ENCODE results near the gene NOSTRIN. TPM values are rescaled to one million over a fixed set of nuclear protein-coding genes. Genes with fewer than 3 reads are reported as not detected.

NOSTRIN gene
- total RNA-seq, 1 experiment from 2014 or later: not detected

DNA sequence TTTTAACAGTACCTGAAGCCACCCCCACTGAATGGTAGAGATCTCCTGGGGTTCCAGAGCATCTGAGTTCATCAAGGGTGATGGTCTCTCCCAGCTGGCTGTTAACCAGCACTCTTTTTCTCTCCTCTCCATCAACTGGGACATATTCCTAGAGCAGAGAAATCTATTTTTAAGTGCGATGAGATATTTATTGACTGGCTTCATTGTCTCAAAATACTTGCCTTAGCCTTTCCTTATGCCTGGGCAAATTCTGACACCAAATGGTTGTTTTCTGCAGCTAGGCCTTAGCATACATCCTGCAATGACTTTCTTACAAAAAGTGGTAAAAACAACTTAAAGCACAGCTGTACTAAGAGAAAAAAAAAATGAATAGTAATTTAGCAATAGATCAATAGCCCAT is 19.6 kb downstream of the NOSTRIN start:
- no CpG with 5 or more reads among the region's 1 CpG for WGBS (ENCODE audit: extremely low coverage, insufficient read length, low lambda C conversion rate)

More for the DNA sequence above, 19.6 kb downstream of the NOSTRIN start:
- no peak overlapping the region for H3K9ac ChIP-seq (ENCODE audit: extremely low read depth, insufficient read length, low read length)
- no peaks in the 10 kb centered on the region for H3K9me3 ChIP-seq (ENCODE audit: control insufficient read depth, low read depth, low read length)
- H3K18ac ChIP-seq (ENCODE audit: insufficient read length, low read depth, low read length): no peak overlapping the region
- no peak overlapping the region for H3K14ac ChIP-seq (ENCODE audit: insufficient read depth, low read length)
- no peak overlapping the region for H4K91ac ChIP-seq (ENCODE audit: insufficient read length, low read depth, low read length)
- no peaks in the 10 kb centered on the region for H3K27me3 ChIP-seq (ENCODE audit: insufficient read depth, low read length)
- no peaks in the 10 kb centered on the region for H3K79me2 ChIP-seq (ENCODE audit: insufficient read depth, low read length)
- H3K4me2 ChIP-seq (ENCODE audit: insufficient read depth, insufficient read length, low read length): no peak overlapping the region
- peaks cover 0 to 5% of the 10 kb centered on the region in 2 experiments; a peak in 1 of 4 replicates for H3K4me1 Mint-ChIP-seq
- no peak overlapping the region for H3K4ac ChIP-seq (ENCODE audit: low read depth, low read length)
- no peak overlapping the region for H3K27ac Mint-ChIP-seq
- no peak overlapping the region for H2BK120ac ChIP-seq (ENCODE audit: low read depth, low read length, poor library complexity, severe bottlenecking)
- H2BK20ac ChIP-seq (ENCODE audit: low read depth, low read length, poor library complexity, severe bottlenecking): no peak overlapping the region
- H3T11ph ChIP-seq (ENCODE audit: low read length): no peak overlapping the region
- no peaks in the 10 kb centered on the region for H3K23me2 ChIP-seq (ENCODE audit: insufficient read length, low read depth, low read length, poor library complexity, severe bottlenecking)
- no peaks in the 10 kb centered on the region for H3K79me1 ChIP-seq (ENCODE audit: insufficient read depth, low read depth, low read length, poor library complexity, severe bottlenecking)
- H3K27me3 Mint-ChIP-seq (ENCODE audit: low read depth): no peaks in the 10 kb centered on the region; the same call in 1 of the 2 replicates
- TF ChIP-seq, protein P1, sequence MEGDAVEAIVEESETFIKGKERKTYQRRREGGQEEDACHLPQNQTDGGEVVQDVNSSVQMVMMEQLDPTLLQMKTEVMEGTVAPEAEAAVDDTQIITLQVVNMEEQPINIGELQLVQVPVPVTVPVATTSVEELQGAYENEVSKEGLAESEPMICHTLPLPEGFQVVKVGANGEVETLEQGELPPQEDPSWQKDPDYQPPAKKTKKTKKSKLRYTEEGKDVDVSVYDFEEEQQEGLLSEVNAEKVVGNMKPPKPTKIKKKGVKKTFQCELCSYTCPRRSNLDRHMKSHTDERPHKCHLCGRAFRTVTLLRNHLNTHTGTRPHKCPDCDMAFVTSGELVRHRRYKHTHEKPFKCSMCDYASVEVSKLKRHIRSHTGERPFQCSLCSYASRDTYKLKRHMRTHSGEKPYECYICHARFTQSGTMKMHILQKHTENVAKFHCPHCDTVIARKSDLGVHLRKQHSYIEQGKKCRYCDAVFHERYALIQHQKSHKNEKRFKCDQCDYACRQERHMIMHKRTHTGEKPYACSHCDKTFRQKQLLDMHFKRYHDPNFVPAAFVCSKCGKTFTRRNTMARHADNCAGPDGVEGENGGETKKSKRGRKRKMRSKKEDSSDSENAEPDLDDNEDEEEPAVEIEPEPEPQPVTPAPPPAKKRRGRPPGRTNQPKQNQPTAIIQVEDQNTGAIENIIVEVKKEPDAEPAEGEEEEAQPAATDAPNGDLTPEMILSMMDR (conservative IDR thresholded peaks at IDR 0.05): no peak
- no peak overlapping the region for H3K23ac ChIP-seq (ENCODE audit: insufficient read length, low read depth, low read length)
- H2AK5ac ChIP-seq (ENCODE audit: insufficient read length, low read length): no peak overlapping the region
- no peak overlapping the region for H4K8ac ChIP-seq (replicated peaks; ENCODE audit: insufficient read length, low read depth, low read length)
- no peak overlapping the region for H2AFZ ChIP-seq (ENCODE audit: low read length)
- no peak overlapping the region for H3K27ac ChIP-seq (ENCODE audit: insufficient read length, low read depth, low read length)
- H3K4me1 ChIP-seq (ENCODE audit: insufficient read depth, low read length): no peaks in the 10 kb centered on the region
- no peak overlapping the region for H3K56ac ChIP-seq (ENCODE audit: insufficient read length, low read depth, low read length)
- no peak overlapping the region for H2BK15ac ChIP-seq (ENCODE audit: low read depth, low read length)
- no peak overlapping the region for H2BK5ac ChIP-seq (ENCODE audit: insufficient read length, low read length)
- no peak overlapping the region for H3K4me3 Mint-ChIP-seq
- H2BK12ac ChIP-seq (ENCODE audit: insufficient read length, low read depth, low read length): no peak overlapping the region
- no peaks in the 10 kb centered on the region for H3K36me3 Mint-ChIP-seq (ENCODE audit: insufficient read depth in 1 of 3, low read depth in 3 of 3)
- no peak for DNase-seq
- H4K20me1 ChIP-seq (ENCODE audit: control insufficient read depth, insufficient read depth, insufficient read length): no peaks in the 10 kb centered on the region
- H4K5ac ChIP-seq (ENCODE audit: insufficient read length, low read depth, low read length): no peak overlapping the region
- H3K9me3 Mint-ChIP-seq: no peaks in the 10 kb centered on the region

Data from H9 (cell line).